Panc1 (cell line): Measurements from ENCODE around the gene CDC5L. TPM values are rescaled to one million over a fixed set of nuclear protein-coding genes. Genes with fewer than 3 reads are reported as not detected.

Experiments used
- ATAC-seq: fragments of 200-7000 bp; cut with Tn5 transposase; 2 replicates; pipeline ENCODE4 v1.9.1; 2020; ENCODE audit warnings: mild to moderate bottlenecking, moderate library complexity
- BruUV-seq: library from RNA; stranded (reverse); fragments of 400-500 nt; replicated peaks from 2 replicates; lab custom pipeline; 2021; lab: Mats Ljungman, UMichigan
- CTCF ChIA-PET: fragments of 300-600 bp; sonication (Branson Sonifier 250); formaldehyde crosslinking; loops from one replicate; lab custom pipeline; 2022; ENCODE audit warnings: antibody characterized with exemption; lab: Charles Lee
- POLR2A ChIA-PET: fragments of 300-600 bp; sonication (Branson Sonifier 250); formaldehyde crosslinking; loops from one replicate; lab custom pipeline; 2022; ENCODE audit warnings: antibody characterized with exemption; lab: Charles Lee
- DNase-seq: peaks from one replicate; pipeline ENCODE4 v3.0.0-alpha.2; 2010; ENCODE audit warnings: low read depth, low spot score
- H3K27ac ChIP-seq: 2 replicates; pipeline ENCODE4 v1.5.1; 2011; ENCODE audit warnings: mild to moderate bottlenecking, low read length, inconsistent platforms
- H3K27me3 ChIP-seq: fragments of 200-500 bp; sonication (Bioruptor generic); 2 replicates; pipeline ENCODE4 v1.6.0; 2014; ENCODE audit warnings: low read length, inconsistent platforms; ENCODE audit not compliant: control insufficient read depth, insufficient read depth
- H3K36me3 ChIP-seq: fragments of 200-500 bp; sonication (Bioruptor generic); 2 replicates; pipeline ENCODE4 v1.5.1; 2014; ENCODE audit warnings: inconsistent platforms, mild to moderate bottlenecking, low read length, moderate library complexity; ENCODE audit not compliant: control insufficient read depth, insufficient read depth
- H3K4me1 ChIP-seq: 2 replicates; pipeline ENCODE4 v1.5.1; 2011; ENCODE audit warnings: inconsistent platforms, mild to moderate bottlenecking, low read length, moderate library complexity; ENCODE audit not compliant: control insufficient read depth, insufficient read depth
- H3K4me3 ChIP-seq, 2 experiments: 2 replicates each; pipeline ENCODE4 v1.5.1; 2011 to 2012; ENCODE audit warnings: low read depth in 2 of 2, low read length in 2 of 2, mild to moderate bottlenecking in 2 of 2, inconsistent platforms in 1 of 2, moderate library complexity in 1 of 2
- H3K9me3 ChIP-seq: fragments of 200-500 bp; sonication (Bioruptor generic); 2 replicates; pipeline ENCODE4 v1.5.1; 2014; ENCODE audit warnings: low read depth, mild to moderate bottlenecking, inconsistent platforms, low read length, moderate library complexity; ENCODE audit not compliant: control insufficient read depth, insufficient read depth
- CTCF ChIP-seq: fragments of 450-650 bp; IDR thresholded peaks from 2 replicates; pipeline ENCODE4 v1.5.1; 2017; ENCODE audit warnings: mild to moderate bottlenecking
- POLR2AphosphoS5 ChIP-seq: IDR thresholded peaks from 2 replicates; pipeline ENCODE4 v1.6.1; 2012; ENCODE audit warnings: mild to moderate bottlenecking, low read depth, low read length, moderate library complexity
- REST ChIP-seq, 2 experiments: IDR thresholded peaks; 2 replicates each; pipeline ENCODE4 v1.6.1; 2011 to 2012; ENCODE audit warnings: low read depth in 2 of 2, control low read depth in 1 of 2, low read length in 1 of 2, mild to moderate bottlenecking in 1 of 2, moderate library complexity in 1 of 2; ENCODE audit not compliant: insufficient read depth in 1 of 2
- SIN3A ChIP-seq: IDR thresholded peaks from 2 replicates; pipeline ENCODE4 v1.6.1; 2012; ENCODE audit warnings: low read depth, mild to moderate bottlenecking, low read length, moderate library complexity, borderline replicate concordance; ENCODE audit not compliant: insufficient read depth
- TCF7L2 ChIP-seq: IDR thresholded peaks from 2 replicates; pipeline ENCODE4 v1.6.1; 2011; ENCODE audit warnings: mild to moderate bottlenecking, low read depth, low read length, inconsistent platforms
- in situ Hi-C: cut with HindIII; loops from 2 replicates; pipeline ENCODE4 v1.10.0; 2016; ENCODE audit warnings: low sequenced_read_pairs, low pct_unique_long_range_greater_than_20kb
- intact Hi-C: fragments of 100-400 bp; cut with micrococcal nuclease; formaldehyde crosslinking; loops from one replicate; pipeline ENCODE4 v1.10.0; 2022; ENCODE audit not compliant: unreplicated experiment
- total RNA-seq: library from RNA; stranded (reverse); gene quantifications from one replicate; pipeline ENCODE4 v1.2.1, GENCODE V29; 2021; ENCODE audit not compliant: unreplicated experiment

The CDC5L gene
- total RNA-seq, 1 experiment from 2014 or later, result 23.3 TPM

- no peaks in the 10 kb centered on the region for H3K36me3 ChIP-seq
- BruUV-seq, result no TSS peak
- ChIA-PET POLR2A (no interaction called here), CTCF (no interaction called here)
- H3K4me1 ChIP-seq, result no peaks in the 10 kb centered on the region
- DNase-seq (no peak), ATAC-seq (no peak)
- no peaks in the 10 kb centered on the region for H3K9me3 ChIP-seq
- TF ChIP-seq TCF7L2 (no peak), POLR2AphosphoS5 (no peak), CTCF (no peak), SIN3A (no peak), REST (IDR thresholded peaks at IDR 0.05; ENCODE audit: insufficient read depth in 1 of 2, low read depth in 2 of 2, low read length in 1 of 2) (no peak)
- no peaks in the 10 kb centered on the region; the same call in 1 of the 2 replicates for H3K27me3 ChIP-seq
- intact Hi-C loops (loop anchor here (2.0 kb wide), 1 partner anchor 27 kb away; no protein-coding TSS in a partner anchor), in situ Hi-C loops (no loop called here)
- H3K4me3 ChIP-seq, result no peak overlapping the region
- no peak overlapping the region for H3K27ac ChIP-seq
Measured at GRCh38 chr6:44457596-44457995, 70.1 kb downstream of the CDC5L start.

GRCh38 chr6:44458551-44458950, 71.0 kb downstream of the CDC5L start:
- intact Hi-C loops, result no loop called here
- no peaks in the 10 kb centered on the region for H3K4me1 ChIP-seq
- ChIA-PET POLR2A (interaction anchor here (0.6 kb wide), 2 partner anchors 8 to 190 kb away, joined by 3 to 6 read pairs; no protein-coding TSS in a partner anchor), CTCF (interaction anchor here (1.0 kb wide), 1 partner anchor 27 kb away, joined by 4 read pairs; no protein-coding TSS in a partner anchor)
- H3K36me3 ChIP-seq, result no peaks in the 10 kb centered on the region
- no peak for ATAC-seq
- no peak overlapping the region for H3K27ac ChIP-seq
- H3K9me3 ChIP-seq, result no peaks in the 10 kb centered on the region
- DNase-seq, result no peak
- in situ Hi-C loops, result no loop called here
- H3K4me3 ChIP-seq, result no peak overlapping the region
- no TSS peak for BruUV-seq
- no peak for TF ChIP-seq REST (IDR thresholded peaks at IDR 0.05; ENCODE audit: insufficient read depth in 1 of 2, low read depth in 2 of 2, low read length in 1 of 2)
- no peak for TF ChIP-seq POLR2AphosphoS5
- TF ChIP-seq TCF7L2, result no peak
- TF ChIP-seq CTCF, result no peak
- no peaks in the 10 kb centered on the region; the same call in 1 of the 2 replicates for H3K27me3 ChIP-seq
